GM12878 (cell line): ENCODE results near the gene NTSR1.

Source experiments
- ASH2L ChIP-seq: fragments of 300-600, 200-600 bp; sonication (generic); IDR thresholded peaks from 2 replicates; pipeline ENCODE4 v1.6.1; 2017; ENCODE audit warnings: low read depth, mild to moderate bottlenecking, borderline replicate concordance
- DPF2 ChIP-seq: fragments of 450-650 bp; IDR thresholded peaks from 2 replicates; pipeline ENCODE4 v1.6.1; 2017; ENCODE audit warnings: mild to moderate bottlenecking
- HCFC1 ChIP-seq: fragments of 150-350 bp; IDR thresholded peaks from 2 replicates; pipeline ENCODE4 v1.6.1; 2014; ENCODE audit warnings: low read length
- POLR2AphosphoS2 ChIP-seq: IDR thresholded peaks from 2 replicates; pipeline ENCODE4 v1.6.1; 2011; ENCODE audit warnings: low read depth, mild to moderate bottlenecking, low read length, improper control_type of control experiment, moderate library complexity
- POLR2AphosphoS5 ChIP-seq: IDR thresholded peaks from 2 replicates; pipeline ENCODE4 v1.6.1; 2011; ENCODE audit warnings: mild to moderate bottlenecking, low read length, inconsistent platforms
- RAD21 ChIP-seq: IDR thresholded peaks from 2 replicates; pipeline ENCODE4 v1.6.1; 2011; ENCODE audit warnings: mild to moderate bottlenecking, low read depth, low read length, moderate library complexity; ENCODE audit not compliant: insufficient read depth
- REST ChIP-seq: IDR thresholded peaks from 2 replicates; pipeline ENCODE4 v1.6.1; 2012; ENCODE audit warnings: mild to moderate bottlenecking, low read depth, low read length
- RFX5 ChIP-seq: IDR thresholded peaks from 2 replicates; pipeline ENCODE4 v1.6.1; 2011; ENCODE audit warnings: low read depth, low read length, improper control_type of control experiment
- SIN3A ChIP-seq: IDR thresholded peaks from 2 replicates; pipeline ENCODE4 v1.6.1; 2012; ENCODE audit warnings: low read depth, low read length, improper control_type of control experiment
- YY1 ChIP-seq: IDR thresholded peaks from 2 replicates; pipeline ENCODE4 v1.6.1; 2011; ENCODE audit warnings: low read depth, mild to moderate bottlenecking, low read length
- ZNF274 ChIP-seq: IDR thresholded peaks from one replicate; pipeline ENCODE4 v1.8.0; 2011; ENCODE audit not compliant: insufficient read length, insufficient read depth
- TF ChIP-seq, protein P1 (sequence below): fragments of 150-350 bp; IDR thresholded peaks from 2 replicates; pipeline ENCODE4 v1.6.1; 2016; ENCODE audit warnings: low read depth, low read length

- TF ChIP-seq ZNF274: no peak
- no peak for TF ChIP-seq SIN3A
- no peak for TF ChIP-seq RAD21
- no peak for TF ChIP-seq YY1
- no peak for TF ChIP-seq POLR2AphosphoS2
- no peak for TF ChIP-seq ASH2L
- no peak for TF ChIP-seq POLR2AphosphoS5
- no peak for TF ChIP-seq HCFC1
- TF ChIP-seq RFX5: no peak
- no peak for TF ChIP-seq DPF2
- TF ChIP-seq REST: no peak
- TF ChIP-seq, protein P1, sequence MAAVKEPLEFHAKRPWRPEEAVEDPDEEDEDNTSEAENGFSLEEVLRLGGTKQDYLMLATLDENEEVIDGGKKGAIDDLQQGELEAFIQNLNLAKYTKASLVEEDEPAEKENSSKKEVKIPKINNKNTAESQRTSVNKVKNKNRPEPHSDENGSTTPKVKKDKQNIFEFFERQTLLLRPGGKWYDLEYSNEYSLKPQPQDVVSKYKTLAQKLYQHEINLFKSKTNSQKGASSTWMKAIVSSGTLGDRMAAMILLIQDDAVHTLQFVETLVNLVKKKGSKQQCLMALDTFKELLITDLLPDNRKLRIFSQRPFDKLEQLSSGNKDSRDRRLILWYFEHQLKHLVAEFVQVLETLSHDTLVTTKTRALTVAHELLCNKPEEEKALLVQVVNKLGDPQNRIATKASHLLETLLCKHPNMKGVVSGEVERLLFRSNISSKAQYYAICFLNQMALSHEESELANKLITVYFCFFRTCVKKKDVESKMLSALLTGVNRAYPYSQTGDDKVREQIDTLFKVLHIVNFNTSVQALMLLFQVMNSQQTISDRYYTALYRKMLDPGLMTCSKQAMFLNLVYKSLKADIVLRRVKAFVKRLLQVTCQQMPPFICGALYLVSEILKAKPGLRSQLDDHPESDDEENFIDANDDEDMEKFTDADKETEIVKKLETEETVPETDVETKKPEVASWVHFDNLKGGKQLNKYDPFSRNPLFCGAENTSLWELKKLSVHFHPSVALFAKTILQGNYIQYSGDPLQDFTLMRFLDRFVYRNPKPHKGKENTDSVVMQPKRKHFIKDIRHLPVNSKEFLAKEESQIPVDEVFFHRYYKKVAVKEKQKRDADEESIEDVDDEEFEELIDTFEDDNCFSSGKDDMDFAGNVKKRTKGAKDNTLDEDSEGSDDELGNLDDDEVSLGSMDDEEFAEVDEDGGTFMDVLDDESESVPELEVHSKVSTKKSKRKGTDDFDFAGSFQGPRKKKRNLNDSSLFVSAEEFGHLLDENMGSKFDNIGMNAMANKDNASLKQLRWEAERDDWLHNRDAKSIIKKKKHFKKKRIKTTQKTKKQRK: no peak
These were observed 67.5 kb downstream of the NTSR1 start for GRCh38 chr20:62776035-62776691.
